HG02840 (cell line): ENCODE data around the gene TREM1.
"Not testable (repeated sequence)": the region's sequence is repeated elsewhere in the genome, so short reads cannot be mapped to it uniquely, and the experiment has no call there.

ENCODE experiments used
- ATAC-seq: cut with Tn5 transposase; IDR thresholded peaks from one replicate; pipeline ENCODE4 v1.9.1; 2021; ENCODE audit warnings: mild to moderate bottlenecking, moderate library complexity, moderate number of reproducible peaks; ENCODE audit not compliant: unreplicated experiment, low FRiP score

TREM1 gene

DNA sequence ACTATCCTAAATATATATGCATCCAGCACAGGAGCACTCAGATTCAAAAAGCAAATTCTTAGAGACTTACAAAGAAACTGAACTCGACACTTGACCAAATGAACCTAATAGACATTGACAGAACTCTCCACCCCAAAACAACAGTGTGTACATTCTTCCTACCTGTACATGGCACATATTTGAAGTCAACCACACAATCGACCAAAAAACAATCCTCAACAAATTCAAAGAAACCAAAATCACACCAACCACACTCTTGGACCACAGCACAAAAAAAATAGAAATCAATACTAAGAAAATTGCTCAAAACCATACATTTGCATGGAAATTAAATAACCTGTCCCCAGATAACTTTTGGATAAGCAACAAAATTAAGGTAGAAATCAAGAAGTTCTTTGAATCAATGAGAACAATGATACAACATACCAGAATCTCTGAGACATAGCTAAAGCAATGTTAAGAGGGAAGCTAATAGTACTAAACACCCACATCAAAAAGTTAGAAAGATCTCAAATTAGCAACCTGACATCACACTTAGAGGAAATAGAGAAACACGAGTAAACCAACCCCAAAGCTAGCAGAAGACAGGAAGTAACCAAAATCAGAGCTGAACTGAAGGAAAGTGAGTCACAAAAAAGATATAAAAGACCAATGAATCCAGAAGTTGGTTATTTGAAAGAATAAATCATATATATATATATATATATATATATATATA, 12.5 kb upstream of the TREM1 start:
- ATAC-seq, result no peak

DNA sequence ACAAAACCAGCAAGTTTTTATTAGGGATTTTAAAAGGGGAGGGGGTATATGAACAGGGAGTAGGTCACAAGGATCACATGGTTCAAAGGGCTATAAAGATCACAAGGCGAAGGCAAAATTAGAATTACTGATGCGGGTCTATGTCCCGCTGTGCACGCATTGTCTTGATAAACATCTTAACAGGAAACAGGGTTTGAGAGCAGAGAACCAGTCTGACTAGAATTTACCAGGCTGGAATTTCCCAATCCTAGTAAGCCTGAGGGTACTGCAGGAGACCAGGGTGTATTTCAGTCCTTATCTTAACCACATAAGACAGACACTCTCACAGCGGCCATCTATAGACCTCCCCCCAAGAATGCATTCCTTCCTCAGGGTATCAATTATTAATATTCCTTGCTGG, 10.8 kb upstream of the TREM1 start:
- not testable (repeated sequence) for ATAC-seq

DNA sequence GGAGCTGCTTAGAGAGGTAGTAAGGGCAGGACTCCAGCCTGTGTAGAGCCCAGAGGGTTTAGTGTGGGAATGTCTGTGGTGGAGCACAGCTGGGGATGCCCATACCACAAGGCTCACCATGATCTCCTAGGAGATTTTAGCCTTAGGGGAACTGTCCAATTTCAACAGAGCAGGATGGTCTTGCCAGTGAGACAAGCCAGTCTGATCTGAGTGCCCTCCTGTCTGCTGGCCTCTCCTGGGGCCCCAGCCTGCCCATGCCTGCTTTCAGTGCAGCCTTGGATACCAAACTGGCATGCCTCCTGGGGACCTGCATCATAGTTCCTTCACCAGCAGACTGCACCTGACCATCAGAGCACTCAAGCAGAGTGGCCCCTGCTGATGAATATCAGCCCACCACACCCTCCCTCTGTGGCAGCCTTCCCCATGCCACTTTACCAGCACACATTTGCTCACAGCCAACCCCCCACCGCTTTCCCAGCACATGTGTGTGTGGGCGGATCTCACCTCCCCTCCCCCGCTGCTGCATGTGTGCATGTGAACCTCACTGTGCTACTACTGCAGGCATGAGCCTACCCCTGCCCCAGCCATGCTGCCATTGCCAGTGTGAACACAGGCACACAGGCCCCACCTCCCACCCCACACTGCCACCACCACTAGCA, 7.9 kb upstream of the TREM1 start:
- no peak for ATAC-seq

DNA sequence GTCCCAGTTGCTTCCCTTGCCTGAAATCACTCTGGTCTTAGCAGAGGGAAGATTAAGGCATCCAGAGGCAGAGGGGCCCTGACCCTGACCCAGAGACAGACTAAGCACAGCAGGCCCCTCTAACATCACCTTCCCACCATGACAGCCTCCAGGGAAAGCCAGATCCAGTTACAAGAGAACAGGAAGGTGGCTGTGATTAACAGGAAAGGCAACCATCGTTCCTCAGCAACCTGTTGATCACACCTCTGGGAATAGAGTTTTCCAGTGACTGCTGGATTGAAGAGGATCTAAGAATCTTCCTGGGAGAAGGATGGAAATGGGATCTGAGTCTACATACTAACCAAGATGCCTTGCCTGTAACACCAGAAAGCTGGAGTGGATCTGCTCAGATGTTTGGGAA, 5.2 kb upstream of the TREM1 start:
- no peak for ATAC-seq

DNA sequence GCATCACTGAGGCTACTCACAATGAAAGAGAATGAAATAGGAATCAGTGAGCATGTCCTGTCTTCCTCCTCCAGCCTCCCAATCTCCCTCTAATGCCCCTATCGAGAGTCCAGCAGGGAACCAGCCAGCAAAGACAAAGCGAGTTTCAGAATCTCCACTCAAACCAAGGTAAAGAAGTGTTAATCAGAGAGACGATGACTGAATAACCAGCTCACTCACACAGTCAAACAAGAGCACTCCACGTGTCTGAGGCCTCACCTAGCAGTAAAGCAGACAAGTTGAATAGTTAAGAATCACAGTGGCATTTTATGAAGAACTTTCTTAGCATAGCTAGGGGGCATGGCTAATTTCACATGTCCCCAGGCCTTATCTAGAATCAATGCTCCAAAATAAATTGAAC, 3.3 kb upstream of the TREM1 start:
- ATAC-seq, result no peak

DNA sequence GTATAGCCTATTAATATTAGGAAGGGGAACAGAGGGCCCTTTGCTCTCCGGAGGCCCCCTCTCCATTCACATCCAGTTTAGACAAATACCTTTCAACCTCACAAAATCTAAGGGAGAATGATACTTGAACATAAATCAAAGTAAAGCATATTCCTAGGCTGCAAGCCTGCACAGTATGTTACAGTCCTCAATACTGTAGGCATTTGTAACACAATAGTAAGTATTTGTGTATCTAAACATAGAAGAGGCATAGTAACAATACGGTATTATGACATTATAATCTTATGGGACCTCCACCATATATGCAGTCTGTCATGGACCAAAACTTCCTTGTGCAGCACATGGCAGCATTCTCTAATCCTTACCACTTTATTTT, 2.3 kb upstream of the TREM1 start:
- no peak for ATAC-seq

DNA sequence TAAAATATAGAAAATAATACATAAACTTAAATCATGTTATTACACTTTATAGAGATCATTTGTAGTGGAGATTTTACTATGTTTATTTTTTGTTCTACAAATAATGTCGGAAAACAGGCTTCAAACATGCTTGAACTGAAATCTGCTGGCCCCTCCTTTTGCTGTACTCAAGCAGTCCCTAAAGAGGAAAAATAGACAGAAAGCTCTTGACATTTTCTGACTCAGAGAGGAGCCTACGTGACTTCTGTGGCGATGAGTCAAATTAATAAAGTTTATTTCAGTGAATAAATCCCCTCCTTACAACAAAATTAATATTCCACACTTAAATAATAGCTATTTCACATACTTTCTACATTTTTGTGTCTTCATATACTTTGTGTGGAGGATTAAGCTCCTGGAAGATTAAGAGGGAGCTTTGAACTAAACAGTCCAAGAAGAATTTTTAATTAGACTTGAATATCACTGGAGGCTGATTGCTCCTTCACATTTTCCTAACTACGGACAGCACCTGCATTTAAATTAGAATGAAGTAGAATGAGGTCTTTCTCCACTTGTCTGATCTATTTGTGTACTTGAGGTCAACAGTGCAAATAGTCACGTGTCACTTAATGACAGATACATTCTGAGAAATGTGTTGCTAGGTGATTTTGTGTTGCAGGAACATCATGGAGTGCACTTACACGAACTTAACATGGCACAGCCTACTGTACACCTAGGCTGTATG, 1.7 kb upstream of the TREM1 start:
- no peak for ATAC-seq

DNA sequence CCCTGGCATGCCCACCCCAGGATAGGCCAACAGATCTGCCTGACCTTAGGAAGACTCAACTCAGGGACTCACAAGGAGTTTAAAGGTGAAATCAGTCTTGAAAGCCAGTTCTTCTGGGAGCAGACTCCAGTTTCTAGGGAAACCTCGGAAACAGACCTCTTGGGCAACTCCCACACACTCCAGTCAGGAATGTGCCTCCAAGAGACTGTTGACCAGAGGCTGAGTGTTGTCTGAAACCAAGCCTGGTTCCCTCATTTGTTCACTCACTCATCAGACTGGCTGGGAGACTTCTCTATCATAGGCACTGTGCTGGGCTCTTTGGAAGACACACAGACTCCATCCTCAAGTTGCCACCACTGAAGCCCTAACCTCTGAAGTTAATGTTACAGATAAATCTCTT, 1.8 kb downstream of the TREM1 start:
- ATAC-seq, result no peak

DNA sequence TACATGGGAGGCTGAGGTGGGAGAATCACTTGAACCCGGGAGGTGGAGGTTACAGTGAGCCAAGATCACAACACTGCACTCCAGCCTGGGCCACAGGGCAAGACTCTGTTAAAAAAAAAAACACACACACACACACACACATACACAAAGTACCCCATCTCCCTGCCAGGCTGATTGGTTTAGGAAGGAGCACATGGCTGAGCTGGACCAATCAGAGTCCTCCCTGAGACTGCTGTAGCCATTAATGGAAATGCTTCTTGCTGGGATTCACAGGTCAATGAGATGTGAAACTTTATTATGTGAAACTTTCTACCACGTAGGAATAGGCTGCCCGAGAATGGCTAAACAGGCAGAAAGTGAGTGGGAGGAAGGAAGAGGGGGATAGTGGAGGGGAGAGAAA, 2.9 kb downstream of the TREM1 start:
- no peak for ATAC-seq

DNA sequence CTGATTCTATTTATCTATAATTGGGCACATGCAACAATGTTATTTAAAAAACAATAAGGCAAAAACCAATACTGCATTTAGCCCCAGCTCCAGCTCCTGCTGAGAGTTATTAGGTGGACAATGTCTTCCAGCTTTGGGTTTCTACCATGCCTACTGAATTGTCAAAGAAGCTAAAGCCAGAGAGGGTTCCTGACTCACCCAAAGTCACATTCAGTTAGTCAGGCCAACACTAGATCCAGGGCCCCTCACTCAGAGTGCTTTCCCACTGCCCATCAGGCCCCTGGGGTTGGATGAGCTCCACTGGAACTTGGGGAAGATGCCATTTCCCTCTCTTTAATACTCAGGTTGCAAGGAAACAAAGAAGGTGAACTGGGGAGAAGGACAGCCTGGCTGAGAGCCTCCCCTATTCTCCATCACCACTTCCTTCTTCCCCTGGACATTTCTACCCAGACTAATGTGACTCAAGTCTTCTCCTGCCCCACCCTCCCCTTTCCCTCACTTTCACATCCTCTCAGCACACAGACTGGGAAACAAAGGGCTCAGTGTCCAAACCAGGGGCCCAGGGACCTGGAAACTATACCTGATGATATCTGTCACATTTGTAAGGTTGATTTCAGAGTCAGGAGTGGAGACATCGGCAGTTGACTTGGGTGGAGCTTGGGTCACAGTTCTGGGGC, 6.0 kb downstream of the TREM1 start:
- no peak for ATAC-seq

DNA sequence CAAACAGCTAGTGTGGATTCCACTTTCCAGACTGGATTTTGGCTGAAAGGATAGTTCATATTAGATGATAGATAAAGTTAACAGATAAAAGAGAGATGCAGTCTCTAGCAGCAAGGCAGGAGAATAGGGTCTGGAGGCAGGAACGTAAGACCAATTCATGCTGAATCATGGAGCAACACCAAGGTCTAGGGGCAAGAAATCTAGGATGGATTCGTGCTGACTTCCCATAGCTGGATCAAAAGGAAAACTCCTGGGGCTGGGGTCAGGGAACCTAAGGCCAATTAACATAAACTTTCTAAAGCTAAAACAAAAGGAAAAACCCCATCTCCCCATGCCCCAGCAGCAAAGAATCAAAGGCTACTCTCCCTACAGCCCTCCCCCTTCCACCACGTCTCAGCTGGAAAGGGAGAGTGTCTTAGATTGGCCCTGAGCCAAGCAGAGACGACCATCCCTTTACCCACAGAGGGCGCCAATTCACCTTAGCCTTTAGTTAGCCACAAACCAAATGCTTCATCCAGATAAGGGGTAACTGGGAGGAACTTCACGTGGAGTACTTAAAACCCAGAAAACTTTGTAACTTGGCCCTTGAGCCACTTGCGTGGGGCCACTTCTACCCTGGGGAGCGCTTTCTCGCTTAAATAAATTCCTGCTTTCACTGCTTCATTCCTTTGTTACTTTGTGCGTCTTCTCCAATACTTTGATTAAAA, 7.6 kb downstream of the TREM1 start:
- no peak for ATAC-seq

DNA sequence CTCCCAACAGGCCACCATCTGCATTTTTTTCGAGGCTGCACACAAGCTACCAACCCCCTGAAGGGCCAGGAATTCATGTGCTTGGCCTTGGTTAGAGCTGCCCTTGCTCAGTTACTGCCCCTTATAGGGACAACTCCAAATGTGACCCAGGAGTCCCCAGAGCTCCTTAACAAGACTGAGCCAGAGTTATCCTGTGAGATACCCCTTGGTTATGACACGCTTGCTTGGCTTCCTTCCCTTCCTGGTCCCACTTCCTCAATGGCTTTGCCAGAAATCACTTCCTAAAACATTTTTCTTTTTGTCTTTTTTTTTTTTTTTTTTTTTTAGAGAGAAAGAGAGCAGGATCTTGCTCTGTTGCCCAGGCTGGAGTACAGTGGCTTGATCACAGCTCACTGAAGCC, 8.9 kb downstream of the TREM1 start:
- ATAC-seq, result no peak

DNA sequence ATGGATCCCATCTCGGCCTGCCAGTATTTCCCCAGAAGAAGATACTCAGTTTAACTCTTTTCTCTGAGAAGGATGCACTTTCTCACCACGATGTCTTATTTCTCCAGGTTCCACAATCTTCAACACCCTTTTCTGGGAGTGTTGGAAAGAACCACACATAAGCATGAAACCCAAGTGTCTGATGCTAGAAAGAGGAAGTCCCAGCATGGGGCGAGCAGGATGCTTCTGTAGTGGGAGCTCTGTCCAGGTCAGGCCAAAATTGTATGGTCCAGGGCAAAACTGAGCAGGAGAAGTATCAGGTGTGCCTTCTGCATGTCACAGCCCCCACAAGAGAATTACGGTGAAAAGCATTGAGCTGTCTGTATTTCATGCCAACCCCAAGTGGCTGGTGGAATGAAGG, 11.0 kb downstream of the TREM1 start:
- ATAC-seq, result no peak

DNA sequence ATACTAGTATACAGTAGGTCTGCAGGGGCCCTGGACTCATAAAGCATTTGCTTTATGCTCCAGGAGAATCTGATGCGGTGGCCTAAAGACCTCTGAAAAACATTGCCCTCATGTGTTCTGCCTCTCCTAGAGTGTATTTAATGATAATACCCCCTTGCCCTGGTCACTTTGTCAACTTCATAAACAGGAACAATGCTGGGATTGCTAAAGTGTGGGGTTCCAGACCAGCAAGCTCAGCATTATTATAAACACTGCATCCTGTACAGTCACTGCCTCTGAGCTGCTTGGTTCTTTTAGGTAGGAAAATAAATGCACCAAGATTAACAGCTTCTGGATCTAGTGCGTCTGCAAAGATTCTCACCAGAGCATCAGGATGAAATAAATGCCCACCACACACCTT, 12.2 kb downstream of the TREM1 start:
- no peak for ATAC-seq

DNA sequence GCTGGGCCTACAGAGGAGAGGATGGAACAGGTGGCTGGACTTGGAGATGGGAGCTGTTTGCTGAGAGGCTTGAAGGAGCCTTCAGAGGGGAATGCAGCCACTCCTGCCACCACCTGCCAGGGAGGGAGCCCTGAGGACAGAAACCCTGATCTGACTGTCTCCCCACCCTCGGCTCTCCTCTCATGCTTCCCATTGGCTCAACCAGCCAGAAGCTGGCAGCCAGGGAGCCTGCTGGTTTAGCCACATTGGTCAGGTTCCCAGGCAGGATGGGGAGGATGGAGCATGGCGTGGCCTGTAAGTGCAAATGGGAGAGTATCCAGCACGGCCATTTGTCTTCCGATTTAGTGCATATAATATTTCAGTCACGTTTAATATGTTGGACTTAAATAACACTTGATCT, 12.8 kb downstream of the TREM1 start:
- ATAC-seq, result no peak

DNA sequence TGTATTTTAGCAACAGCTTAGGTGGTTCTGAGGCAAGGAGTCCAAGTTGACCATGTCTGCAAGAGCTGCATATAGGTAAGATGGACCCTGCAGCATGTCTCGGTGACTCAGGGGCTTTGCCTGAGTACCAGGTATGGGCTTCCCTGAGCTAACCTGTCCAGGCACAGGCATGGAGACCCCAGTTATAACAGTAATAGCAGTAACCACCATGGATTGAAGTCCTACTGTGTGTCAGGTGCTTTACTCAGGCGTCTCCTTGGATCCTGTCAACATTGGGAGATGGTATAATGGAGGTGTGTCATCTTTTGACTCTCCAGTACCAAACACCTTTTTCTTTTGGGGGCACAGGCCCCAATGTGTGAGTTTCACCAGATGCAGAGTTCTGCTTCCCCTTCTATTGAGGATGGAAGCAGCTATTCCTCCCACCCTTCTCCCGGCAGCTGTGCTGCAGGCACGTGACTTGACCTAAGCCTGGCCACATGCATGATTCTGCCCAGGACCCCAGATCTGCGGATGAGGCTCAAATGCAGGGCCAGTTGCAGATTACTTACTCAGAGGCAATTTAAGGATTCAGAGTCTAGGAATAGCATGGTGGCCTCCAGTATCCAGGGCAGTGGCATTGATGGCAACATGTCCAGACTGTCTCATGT, 13.8 kb downstream of the TREM1 start:
- no peak for ATAC-seq

DNA sequence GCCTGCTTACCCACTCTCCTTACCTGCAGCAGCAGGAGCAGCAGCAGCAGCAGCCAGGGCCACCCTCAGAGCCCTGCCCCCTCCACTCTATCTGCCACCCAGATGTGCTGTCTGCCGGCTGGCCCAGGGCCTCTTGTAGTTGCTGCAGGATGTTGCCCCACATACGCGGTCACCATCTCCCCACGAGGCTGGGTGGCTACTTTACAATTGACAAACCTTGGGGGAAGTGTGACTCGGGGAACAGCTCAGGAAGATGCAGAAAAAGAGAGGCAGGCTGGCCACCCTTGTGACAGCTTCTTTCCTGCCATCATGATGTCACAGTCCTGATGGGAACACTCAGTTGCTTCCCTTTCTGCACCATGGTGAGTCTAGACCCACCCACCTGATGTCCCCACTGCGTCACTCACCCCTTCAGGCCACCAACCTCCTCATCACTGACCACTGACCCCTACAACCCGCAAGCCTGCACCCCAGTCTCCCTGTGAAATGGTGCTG, 14.5 kb downstream of the TREM1 start:
- no peak for ATAC-seq

DNA sequence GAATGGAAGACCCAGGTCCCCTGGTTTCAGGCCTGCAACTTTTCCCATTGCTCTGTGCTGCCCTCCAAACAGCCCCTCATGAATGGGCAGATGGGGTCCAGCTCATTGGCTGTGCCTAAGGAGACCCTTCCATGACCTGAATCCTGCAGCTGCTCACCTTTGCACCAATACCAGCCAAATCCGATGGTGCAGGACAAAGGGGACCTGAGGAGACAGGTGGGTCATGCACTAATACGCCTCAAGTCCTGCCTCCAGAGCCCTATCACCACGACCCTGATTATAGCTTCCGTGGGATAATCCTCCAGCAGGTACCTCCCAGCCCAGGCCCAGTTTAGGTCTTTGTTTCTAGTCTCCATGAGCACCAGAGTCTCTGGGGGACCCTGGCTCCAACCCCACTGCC, 16.8 kb downstream of the TREM1 start:
- ATAC-seq, result no peak

DNA sequence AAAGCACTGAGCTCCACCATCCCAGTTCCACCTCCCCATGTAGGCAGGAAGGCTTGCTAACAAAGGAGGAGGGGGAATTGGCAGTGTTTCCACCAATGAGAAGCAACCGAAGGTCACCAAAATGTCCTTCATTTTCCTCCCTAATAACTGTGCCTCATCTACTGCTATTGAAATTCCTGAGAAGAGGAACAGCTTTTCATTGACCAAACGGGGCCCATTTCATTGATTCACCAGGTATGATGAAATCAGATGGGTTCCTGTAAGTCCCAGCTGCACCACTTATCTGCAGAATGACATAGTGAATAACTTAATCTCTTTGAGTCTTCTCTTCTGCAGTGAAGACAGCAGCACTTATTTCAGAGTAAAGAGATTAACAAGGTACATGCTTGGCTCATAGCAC, 17.3 kb downstream of the TREM1 start:
- ATAC-seq, result no peak

DNA sequence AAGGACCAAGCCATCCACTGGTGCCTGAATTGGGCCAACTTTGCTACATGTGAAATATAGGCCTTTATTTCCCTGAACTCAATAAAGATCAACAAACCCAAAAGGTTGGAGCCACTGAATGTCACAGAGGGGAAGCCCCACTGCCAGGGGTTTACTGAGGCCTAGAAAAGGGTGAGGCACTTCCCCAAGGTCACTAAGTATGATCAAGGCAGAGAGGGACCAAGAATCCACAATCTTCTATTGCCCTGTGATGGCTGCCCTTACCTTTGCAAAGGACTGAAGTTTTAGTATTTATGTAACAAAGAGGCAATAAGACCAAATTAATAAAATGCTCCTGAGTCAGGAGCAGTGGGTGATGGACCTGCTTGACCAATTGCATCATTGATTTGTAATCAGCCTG, 18.0 kb downstream of the TREM1 start:
- ATAC-seq, result no peak
